DLD1 (cell line): ENCODE measurements around the gene PNCK.

Experiments
- in situ Hi-C: cut with HindIII; loops from 2 replicates; pipeline ENCODE4 v1.10.0; 2017; ENCODE audit warnings: low sequenced_read_pairs

The PNCK gene

GRCh38 chrX:153642051-153642654, 31.5 kb downstream of the PNCK start:
- in situ Hi-C loops: no loop called here

GRCh38 chrX:153641627-153642026, 32.0 kb downstream of the PNCK start:
- in situ Hi-C loops: no loop called here

- in situ Hi-C loops: no loop called here
These were observed 32.7 kb downstream of the PNCK start for GRCh38 chrX:153640736-153641575.

- in situ Hi-C loops: no loop called here
These were observed 33.4 kb downstream of the PNCK start for GRCh38 chrX:153640045-153640686.

GRCh38 chrX:153639177-153640044, 34.2 kb downstream of the PNCK start:
- in situ Hi-C loops: no loop called here

GRCh38 chrX:153638436-153639176, 35.0 kb downstream of the PNCK start:
- in situ Hi-C loops: no loop called here

GRCh38 chrX:153638041-153638371, 35.6 kb downstream of the PNCK start:
- in situ Hi-C loops: no loop called here

GRCh38 chrX:153637121-153638040, 36.2 kb downstream of the PNCK start:
- in situ Hi-C loops: no loop called here

GRCh38 chrX:153636716-153637115, 36.9 kb downstream of the PNCK start:
- in situ Hi-C loops: no loop called here

GRCh38 chrX:153635788-153636668, 37.6 kb downstream of the PNCK start:
- in situ Hi-C loops: no loop called here

GRCh38 chrX:153635388-153635787, 38.2 kb downstream of the PNCK start:
- in situ Hi-C loops: no loop called here

- in situ Hi-C loops: no loop called here
These were observed 38.8 kb downstream of the PNCK start for GRCh38 chrX:153634832-153635231.

- in situ Hi-C loops: no loop called here
These were observed 39.4 kb downstream of the PNCK start for GRCh38 chrX:153634236-153634635.

- in situ Hi-C loops: no loop called here
These were observed 39.9 kb downstream of the PNCK start for GRCh38 chrX:153633607-153634180.

- in situ Hi-C loops: no loop called here
These were observed 40.6 kb downstream of the PNCK start for GRCh38 chrX:153633048-153633447.

GRCh38 chrX:153632595-153632946, 41.0 kb downstream of the PNCK start:
- in situ Hi-C loops: no loop called here

GRCh38 chrX:153631907-153632594, 41.6 kb downstream of the PNCK start:
- in situ Hi-C loops: no loop called here

GRCh38 chrX:153631346-153631745, 42.3 kb downstream of the PNCK start:
- in situ Hi-C loops: no loop called here
